Activated T-cell treated with anti-CD3 and anti-CD28 coated beads for 48 hours (primary cell): ENCODE data around the gene SLC35D2.
"Not testable (repeated sequence)": the region's sequence is repeated elsewhere in the genome, so short reads cannot be mapped to it uniquely, and the experiment has no call there.

Source experiments
- DNase-seq: peaks from one replicate; pipeline ENCODE4 v3.0.0-alpha.2; 2020; ENCODE audit warnings: low read depth

Gene SLC35D2

DNA sequence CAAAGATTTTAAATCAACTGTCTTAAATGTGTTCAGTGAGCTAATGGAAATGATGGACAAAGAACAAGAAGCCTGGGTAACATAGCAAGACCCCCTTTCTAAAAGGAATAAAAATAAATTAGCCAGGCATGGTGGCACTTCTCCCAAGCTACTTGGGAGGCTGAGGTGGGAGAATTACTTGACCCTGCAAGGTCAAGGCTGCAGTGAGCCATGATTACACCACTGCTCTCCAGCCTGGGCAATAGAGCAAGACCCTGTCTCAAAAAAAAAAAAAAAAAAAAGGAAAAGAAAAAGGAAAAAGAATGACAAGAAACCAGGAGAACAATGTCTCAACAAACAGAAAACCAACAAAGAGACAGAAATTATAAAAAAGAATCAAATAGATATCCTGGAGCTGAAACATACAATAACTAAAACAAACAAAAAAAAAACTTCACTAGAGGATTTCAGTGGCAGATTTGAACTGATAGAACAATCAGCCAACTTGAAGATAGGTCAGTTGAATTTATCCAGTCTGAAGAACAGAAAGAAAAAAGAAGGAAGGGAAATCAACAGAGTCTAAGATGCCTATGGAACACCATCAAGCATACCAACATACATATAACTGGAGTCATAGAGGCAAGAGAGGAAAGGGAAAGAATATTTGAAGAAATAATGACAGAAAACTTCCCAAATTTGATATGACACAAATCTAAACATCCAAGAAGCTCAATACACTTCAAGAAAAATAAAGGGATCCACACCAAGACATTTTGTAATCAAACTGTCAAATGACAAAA is 16.8 kb upstream of the SLC35D2 start:
- DNase-seq: no peak

DNA sequence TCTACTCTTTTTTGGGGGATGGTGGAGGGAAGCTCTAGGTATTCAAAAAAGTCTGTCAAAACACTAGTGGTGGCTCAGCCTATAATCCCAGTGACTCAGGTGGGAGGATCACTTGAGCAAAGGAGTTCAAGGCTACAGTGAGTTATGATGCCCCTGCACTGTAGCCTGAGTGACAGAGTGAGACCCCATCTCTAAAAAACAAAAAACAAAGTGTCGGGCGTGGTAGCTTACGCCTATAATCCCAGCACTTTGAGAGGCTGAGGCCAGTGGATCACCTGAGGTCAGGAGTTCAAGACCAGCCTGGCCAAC is 15.8 kb upstream of the SLC35D2 start:
- no peak for DNase-seq

DNA sequence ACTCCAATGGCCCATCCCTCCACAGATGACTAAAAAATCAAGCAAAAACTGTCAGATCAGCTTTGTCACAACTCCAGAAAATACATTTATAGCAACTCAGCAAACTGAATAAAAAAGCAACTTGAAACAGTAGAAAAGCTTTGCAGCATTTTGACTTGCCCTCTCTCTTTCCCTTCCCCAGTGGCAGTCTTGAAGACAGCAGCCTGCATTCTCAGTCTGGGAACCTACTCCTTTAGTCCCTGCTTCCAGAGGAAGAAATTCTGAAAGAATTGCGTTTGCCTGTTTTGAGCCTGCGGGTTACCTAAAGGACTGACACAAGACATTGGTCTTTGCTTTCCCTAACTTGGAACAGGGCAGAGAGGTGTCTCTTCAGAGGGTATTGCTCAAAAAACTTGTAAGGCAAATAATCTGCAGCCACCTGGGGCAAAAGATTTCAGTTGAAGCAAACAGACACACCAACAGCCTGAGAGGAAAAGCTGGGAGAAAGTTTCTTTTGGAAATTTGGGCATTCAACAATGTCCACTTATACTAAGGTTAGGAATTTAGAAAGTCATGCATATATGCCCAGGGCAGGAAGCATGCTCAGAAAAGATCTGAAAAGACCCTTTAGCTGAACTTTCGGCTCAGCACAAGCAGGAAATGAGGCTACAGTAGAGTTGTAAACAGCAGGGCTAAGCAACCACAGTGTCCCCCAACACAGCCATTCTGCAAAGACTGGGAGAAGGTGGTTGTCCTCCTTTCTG is 15.2 kb upstream of the SLC35D2 start:
- DNase-seq: no peak

DNA sequence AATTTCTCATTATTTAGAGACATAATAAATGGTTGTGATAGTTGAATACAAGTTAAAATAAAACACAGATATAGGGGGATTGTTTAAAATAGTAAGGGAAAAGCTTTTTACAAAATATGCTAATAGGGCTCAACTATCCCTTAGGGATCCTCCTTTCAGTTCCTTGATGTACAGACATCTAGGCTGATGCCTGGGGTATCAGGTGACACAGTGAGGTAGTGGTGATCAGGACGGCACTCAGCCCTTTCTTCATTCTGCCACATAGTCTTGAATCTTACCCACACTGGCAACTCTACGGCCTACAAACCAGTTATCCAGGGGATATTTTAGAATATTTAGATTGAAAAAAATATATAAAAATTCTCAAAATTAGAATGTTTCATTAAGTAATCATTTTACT is 12.5 kb upstream of the SLC35D2 start:
- no peak for DNase-seq

DNA sequence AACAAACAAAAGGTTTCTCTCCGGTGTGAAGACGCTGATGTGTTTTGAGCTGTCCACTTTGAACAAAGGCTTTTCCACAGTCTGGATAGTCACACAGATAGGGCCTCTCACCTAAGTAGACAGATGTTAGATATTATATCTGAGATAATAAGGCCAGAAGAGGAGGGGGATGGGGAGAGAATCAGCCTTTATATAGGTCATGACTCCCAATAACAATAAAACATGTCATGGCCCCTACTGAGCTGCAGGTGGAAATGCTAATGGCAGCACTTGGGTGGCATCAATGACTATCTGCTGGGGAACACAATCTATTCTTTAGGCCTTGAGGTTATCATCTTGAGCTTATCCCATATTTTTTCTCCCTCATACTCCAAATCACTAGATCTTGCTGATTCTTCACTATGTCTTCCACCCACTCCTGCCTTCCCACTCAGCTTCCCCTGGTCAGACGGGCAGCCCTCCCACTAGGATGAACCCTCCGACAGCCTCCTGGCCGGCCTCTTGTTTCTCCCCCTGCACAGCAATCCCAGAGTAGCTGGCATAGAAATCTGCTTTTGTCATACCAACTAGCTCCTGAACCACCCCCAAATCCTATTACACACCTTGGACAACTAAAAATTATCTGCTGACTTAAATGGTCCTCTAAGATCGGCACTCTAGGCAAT is 11.5 kb upstream of the SLC35D2 start:
- DNase-seq: no peak

DNA sequence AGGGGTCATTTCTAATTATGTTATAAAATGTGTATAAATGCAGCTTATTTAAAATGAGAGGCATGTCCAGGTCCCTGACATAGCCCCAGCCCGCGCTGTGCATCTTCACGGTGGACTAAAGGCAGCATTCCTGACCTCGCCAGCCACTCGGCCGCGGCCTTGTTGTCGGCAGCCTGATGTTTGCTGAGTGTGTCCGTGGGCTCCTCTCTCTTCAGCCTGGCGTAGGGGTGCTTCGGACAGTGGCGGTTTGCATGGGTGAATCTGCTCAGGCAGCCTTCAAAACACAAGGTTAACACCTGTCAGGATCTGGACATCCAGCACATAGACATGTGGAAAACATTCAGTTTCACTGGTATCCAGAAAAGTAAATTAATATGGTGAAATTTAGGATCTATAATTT is 8.8 kb upstream of the SLC35D2 start:
- no peak for DNase-seq

DNA sequence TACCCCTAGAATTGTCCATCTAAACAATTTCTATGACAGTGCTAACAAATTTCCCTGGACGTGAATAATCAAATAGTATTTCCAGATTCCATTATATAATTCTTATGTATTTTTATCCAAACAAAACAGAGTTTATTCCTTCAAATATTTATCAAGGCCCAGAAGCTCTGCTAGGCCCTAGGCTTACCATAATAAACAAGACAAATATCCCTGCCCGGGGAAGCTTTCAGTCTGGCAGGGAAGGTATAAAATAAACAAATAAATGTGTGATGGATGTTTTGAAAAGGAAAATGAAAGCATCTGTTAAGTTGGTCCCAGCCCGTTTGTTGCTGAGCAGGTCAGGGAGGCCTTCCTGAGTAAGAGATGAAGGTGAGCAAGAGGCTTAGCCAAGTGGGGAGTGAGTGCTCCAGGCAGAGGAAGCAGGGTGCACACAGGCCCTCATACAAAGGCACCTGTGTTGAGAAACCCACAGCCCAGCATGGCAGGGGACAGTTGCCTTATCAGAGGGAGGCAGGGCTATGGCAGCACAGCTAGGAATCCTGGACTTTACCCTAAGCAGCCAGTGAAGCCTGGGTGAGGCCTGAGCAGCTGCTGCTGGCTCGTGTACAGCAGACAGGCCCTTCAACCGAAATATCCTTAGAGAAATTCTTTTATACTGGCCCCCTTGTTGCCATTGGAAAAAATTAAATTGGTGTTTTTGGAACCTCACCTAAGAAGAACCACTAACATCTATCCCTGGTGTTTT is 7.7 kb upstream of the SLC35D2 start:
- no peak for DNase-seq

DNA sequence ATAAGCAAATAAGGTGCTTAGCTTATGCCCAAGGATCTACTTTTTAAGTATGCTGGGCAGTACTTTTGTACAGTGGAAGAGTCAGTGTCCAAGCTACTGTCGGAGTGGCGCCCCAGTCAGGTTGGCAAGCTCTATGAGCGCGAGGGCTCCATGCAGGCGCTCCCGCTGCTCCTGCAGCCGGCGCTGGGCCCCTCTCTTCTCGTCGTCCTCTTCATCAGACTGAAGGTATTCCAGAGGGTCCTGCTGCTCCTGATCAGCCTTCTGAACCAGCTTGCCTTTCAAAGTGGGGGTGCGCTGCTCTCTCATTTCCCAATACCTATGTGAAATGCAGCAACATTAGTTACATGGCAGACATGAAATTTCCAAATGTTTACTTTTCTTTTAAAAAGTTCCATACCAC is 4.6 kb upstream of the SLC35D2 start:
- no peak for DNase-seq

DNA sequence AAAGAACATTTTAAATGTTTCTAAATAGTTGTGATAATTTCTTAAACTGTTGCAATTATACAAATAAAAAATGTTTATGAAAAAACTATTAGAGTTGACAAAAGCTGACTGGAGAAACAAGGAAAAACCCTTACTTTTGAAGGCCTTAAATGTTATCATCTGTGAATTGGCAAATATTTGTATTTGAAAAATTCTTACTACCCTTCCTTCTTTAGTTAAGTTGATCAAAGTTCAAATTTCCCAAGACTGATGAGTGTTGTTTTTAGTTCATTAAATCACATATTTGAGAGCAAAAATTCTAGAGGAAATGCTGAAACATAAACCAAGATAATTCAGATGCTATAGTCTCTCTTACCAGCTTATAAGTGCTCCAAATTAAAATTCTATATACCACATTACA is 2.6 kb upstream of the SLC35D2 start:
- DNase-seq: no peak

DNA sequence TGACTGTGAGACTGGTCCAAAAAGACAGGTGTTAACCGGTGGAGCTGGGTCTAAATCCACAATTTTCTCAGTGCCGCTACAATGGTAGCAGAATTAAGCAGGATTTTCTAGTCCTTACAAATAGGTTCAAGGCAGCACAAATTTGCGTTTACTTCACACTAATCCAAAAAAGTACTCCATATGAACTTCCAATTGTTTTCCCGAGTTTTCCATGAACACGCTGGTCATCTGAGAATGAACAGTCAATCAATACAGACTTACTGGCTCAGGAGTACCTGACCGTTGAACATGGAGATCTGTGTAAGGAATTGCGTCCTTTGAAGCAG is 709 bp downstream of the SLC35D2 start:
- no peak for DNase-seq

DNA sequence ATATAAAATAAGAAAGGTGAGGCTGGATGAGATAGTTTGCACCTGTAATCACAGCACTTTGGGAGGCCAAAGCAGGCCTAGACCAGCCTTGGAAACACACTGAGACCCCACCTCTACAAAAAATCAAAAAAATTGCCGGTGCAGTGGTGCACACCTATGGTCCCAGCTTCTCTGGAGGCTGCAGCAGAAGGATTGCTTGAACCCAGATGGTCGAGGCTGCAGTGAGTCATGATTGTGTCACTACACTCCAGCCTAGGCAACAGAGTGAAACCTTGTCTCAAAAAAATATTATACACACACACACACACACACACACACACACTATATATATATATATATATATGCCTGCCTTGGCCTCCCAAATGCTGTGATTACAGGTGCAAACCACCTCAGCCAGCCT is 1.3 kb downstream of the SLC35D2 start:
- no peak for DNase-seq

DNA sequence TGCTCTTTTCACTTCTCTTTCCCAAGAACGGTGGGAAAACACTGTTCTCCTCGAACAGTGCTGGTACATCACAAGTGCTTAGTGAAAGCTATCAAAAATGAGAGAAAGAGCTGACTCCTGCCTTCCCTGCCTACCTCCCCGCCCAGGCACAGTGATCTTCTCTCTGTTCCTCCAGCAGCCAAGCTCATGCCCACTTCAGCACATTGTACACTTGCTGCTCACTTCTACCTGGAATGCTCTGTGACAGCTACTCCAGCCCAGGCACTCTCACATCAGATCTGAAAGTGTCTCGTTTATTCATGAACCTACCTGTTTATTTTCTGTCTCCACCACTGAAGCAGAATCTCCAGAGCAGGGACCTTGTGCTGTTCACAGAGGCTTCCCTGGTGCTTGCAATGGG is 1.8 kb downstream of the SLC35D2 start:
- no peak for DNase-seq

DNA sequence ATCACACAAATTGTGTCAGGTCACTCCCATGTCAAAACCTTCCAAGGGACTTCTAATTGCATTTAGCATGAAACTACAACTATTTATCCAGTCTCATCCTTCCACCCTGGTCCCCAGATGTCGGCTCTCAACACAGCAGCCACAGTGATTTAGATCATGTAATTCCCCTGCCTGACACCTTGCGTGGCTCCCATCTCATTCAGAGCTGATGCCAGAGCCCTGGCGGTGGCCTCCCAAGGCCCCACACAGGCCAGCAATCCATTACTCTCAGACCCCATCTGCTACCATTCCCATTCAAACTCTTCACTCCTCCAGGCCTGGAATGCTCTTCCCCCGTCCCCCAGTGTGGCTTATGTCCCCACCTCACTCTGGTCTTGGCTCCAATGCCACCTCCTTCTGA is 2.4 kb downstream of the SLC35D2 start:
- no peak for DNase-seq

DNA sequence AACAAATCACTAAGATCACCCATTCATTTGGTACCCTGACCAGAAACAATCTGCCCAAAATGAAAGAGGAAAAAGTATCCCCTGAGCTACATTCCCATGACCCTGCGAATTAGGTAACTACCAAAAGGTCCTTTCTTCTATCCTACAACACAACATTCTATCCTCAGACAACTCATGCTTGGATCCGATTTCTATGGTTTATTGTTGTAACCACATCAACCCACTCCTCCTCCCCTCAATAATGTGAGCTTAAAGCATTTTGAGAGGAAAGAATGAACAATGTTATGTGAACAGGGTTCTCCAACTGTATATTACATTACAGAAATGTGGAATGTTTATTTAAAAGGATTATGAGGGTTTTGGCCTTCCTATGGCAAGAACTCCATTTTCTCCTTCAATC is 4.0 kb downstream of the SLC35D2 start:
- no peak for DNase-seq

DNA sequence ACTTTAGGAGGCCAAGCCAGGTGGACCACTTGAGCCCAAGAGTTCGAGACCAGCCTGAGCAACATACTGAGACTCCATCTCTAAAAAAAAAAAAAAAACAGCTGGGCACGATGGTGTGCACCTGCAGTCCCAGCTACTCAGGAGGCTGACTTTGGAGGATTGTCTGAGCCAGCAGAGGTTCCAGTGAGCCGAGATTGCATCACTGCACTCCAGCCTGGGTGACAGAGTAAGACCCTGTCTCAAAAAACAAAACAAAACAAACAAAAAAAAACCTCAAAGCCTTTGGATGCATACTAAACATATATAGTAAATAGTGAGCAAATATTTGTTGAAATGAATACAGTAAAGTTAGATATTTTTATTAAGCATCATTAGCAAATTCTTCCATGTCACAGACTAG is 5.3 kb downstream of the SLC35D2 start:
- DNase-seq: no peak

DNA sequence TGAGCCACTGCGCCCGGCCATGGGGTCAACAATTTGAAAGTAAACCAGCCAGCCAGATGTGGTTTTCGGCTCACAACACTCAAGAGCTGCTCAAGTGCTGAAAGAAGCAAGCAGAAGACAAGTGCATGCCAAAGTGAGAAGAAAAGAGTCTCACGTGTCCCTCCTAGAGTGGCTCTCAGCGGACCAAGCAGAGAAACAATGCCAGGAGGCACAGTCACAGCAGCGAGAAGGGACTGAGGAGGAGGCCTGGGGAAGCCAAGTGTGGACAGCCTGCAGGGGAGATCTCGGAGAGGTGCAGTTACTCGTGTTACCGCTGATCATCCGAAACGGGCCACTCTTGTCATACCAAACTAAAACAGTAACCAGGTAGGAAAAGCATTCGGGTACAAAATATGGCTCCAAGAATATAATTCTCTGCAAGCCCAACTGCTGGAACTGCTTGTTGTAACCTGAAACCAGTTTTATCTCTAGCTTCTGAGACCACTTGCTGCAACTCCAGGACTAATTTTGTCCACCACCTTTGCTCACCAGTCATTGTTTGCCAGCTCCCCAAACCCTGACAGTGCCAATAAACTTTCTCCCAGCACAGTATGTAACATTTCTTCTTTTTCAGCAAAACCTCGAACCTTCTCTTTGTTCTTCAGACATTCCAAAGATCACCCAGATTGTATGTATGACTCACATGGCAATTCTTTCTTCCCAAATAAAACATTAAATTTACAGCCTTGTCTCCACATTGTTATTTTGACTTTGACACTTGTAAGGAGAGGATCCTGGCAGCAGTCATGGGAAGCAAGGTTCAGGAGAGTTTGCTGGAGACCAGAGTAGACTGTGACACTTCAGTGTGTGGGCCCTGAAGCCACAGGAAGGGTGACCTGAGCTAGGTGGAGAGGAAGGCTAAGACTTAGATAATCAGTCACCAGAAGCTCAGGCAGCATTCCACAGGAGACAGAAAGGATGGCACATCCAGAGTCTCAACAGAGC is 6.3 kb downstream of the SLC35D2 start:
- DNase-seq: no peak

DNA sequence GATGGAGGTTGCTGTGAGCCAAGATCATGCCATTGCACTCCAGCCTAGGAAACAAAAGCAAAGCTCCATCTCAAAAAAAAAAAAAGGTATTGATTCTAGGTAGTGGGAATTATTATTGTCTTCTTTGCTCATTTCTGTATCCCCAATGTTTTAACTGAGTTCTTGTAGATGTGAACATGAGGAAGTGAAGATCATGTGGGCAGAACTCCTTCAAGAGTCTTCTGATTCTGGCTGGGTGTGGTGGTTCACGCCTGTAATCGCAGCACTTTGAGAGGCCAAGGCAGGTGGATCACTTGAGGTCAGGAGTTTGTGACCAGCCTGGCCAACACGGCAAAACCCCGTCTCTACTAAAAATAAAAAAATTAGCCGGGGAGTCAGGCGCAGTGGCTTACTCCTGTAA is 8.0 kb downstream of the SLC35D2 start:
- not testable (repeated sequence) for DNase-seq

DNA sequence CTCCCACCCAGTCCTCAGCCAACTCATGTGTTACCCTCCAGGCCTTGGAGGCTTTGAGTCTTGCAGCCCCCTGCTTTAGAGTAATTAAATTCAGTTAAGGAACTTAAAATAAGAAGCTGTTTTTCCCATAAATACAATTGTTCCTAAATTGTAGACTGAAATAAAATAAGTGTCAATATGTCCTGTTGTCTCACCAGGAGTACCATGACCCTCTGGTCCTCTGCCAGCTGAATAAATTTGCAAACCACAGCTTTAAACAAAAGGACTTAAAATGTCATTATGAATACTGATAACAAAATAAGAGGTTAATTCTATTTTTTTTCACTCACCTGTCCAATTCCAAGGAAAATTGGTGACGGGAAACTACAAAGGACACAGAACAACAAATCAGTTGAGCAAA is 15.6 kb downstream of the SLC35D2 start:
- DNase-seq: no peak

DNA sequence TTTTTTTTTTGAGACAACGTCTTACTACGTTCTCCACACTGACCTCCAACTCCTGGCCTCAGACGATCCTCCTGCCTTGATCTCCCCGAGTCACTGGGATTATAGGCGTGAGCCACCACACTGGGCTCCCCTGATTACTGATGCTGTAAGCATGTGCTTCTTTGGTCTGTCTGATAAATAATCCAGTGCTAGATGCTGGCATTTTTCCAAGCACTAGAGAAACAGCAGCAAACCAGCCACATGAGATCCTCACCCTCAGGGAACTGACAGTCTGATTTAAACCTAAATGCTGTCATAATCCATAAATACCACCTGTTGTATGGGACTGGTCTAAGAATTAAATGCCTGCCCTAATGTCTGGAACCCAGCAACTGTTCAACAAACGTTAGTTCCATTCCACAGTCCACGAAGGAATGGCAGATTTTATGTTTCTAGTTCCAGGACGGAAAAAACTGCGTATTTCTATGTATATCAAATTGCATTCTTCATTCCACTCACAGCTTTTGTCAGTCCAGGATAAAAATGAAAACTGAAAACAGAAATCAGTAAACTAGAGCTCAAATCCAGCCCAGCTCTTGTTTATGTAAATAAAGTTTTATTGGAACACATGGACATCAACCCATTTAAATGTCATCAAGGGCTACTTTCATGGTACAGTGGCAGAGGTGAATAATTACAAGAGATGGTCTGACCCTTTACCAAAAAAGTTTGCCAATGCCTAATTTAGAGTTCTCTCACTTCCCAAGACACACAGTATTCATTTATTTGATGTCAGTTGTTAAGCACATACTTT is 20.1 kb downstream of the SLC35D2 start:
- no peak for DNase-seq

DNA sequence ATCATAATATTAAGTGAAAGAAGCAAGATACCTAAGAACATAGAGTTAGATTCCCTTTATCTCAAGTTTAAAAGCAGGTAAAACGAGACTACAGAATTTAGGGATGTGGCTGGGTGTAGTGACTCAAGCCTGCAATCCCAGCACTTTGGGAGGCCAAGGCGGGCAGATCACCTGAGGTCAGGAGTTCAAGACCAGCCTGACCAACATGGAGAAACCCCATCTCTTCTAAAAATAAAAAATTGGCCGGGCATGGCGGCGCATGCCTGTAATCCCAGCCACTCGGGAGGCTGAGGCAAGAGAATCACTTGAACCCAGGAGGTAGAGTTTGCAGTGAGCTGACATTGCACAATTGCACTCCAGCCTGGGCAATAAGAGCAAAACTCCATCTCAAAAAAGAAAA is 21.4 kb downstream of the SLC35D2 start:
- not testable (repeated sequence) for DNase-seq

DNA sequence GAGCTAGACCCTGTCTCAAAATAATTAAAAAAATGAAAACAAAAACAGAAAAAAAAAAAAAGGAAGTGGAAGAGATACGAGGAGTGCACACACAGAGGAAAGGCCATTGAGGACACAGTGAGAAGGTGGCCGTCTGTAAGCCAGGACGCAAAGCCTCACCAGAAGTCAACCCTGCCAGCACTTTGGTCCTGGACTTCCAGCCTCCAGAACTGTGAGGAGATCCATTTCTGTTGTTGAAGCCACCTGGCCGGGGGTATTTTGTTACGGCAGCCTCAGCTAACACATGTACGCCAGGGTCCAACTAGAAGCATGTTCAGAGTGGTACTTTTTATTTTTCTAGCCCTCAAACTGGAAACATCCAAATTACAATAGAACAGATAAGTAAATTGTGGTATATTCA is 21.8 kb downstream of the SLC35D2 start:
- DNase-seq: no peak
